Measurements from ENCODE around the gene PA2G4. TPM values are rescaled to one million over a fixed set of nuclear protein-coding genes. Genes with fewer than 3 reads are reported as not detected.
"Not testable (repeated sequence)": the region's sequence is repeated elsewhere in the genome, so short reads cannot be mapped to it uniquely, and the experiment has no call there.

The PA2G4 gene
- polyA plus RNA-seq (ENCODE audit: insufficient read length in 4 of 4) = 100 to 1,000 TPM; 148 to 165 (median 156) TPM

DNA sequence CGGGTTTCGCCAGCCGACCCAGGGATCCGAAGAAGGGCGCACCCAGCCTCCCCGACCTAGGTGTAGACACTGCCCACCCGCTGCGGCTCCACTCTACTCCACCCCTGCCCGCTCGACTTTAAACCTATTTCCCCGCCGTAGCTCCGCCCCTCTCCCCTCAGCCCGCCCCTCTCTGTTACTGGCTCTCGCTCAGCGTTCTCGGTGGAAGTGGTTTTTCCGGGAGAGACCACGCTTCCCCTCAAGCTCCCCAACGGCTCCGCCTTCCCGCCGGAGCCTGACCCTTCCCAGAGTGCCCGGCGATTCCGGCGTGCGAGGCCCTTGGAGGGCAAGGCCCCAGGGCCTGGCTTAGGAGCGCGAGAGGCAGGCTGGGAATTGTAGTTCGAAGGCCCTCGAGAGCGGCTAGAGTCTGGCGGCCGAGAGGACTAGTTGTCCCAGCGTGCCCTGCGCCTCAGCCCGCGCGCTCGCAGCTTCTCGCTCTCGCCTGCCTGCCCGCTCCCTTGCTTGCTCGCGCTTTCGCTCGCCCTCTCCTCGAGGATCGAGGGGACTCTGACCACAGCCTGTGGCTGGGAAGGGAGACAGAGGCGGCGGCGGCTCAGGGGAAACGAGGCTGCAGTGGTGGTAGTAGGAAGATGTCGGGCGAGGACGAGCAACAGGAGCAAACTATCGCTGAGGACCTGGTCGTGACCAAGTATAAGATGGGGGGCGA, at the start of gene PA2G4:
TSS of gene PA2G4 (plus strand) at position 451 of the 706 bp plus-strand sequence. CDS start at position 630, 179 bp downstream.
- DNase-seq (ENCODE audit: low read depth in 4 of 4, low spot score in 2 of 4) = peak; percentile 93 to 99 (median 96)

DNA sequence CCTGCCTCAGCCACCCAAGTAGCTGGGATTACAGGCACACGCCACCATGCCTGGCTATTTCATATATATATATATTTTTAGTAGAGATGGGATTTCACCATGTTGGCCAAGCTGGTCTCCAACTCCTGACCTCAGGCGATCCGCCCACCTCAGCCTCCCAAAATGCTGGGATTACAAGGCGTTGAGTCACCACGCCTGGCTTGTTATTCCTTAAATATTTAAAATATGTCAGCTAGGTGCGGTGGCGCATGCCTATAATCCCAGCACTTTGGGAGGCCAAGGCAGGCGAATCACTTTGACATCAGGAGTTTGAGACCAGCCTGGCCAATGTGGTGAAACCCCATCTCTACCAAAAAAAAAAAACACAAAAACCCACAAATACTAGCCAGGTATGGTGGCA, 44.4 kb upstream of the PA2G4 start:
- not testable (repeated sequence) for DNase-seq (ENCODE audit: low read depth in 4 of 4, low spot score in 2 of 4)

DNA sequence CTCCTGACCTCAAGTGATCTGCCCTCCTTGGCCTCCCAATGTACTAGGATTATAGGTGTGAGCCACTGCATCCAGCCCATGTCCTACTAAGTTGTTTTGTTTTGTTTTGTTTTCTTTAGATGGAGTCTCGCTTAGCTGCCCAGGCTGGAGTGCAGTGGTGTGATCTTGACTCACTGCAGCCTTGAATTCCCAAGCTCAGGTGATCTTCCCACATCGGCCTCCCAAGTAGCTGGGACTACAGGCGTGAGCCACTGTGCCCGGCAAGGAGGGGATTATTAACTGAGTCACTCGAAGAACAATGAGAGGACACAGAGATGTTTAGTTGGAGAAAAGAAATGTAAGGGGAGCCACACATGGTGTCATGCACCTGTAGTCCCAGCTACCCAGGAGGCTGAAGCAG, 42.4 kb upstream of the PA2G4 start:
- DNase-seq (ENCODE audit: low read depth in 4 of 4, low spot score in 2 of 4) = no peak

DNA sequence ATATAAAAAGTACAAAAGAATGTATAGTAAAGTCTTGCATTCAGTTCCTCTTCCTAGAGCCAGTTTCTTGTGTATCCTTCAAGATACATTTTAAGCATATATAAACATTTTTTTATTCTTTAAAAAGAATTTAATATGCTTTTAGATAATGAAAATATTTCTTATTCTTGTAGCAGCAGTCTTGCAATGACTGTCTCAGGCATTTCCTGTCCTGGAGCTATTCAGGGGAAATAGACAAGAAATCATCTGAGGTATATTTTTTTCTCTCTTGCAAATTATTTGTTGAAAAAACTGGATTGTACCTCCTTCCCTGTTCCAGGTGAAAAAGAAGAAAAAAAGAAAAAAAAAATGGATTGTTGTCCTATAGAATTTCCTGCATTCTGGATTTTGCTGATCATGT, 41.4 kb upstream of the PA2G4 start:
- DNase-seq (ENCODE audit: low read depth in 4 of 4, low spot score in 2 of 4) = no peak

DNA sequence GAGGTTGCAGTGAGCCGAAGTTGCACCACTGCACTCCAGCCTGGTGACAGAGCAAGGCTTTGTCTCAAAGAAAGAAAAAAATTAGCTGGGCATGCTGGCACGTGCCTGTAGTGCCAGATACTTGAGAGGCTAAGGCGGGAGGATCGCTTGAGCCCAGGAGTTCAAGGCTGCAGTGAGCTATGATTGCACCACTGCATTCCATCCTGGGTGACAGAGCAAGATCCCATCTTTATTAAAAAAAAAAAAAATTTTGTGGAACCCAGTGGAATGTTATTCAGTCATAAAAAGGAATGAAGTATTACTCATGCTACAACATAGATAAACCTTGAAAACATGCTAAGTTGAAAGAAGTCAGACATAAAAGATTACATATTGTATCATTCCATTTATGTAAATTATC, 32.7 kb upstream of the PA2G4 start:
- DNase-seq (ENCODE audit: low read depth in 4 of 4, low spot score in 2 of 4) = no peak

DNA sequence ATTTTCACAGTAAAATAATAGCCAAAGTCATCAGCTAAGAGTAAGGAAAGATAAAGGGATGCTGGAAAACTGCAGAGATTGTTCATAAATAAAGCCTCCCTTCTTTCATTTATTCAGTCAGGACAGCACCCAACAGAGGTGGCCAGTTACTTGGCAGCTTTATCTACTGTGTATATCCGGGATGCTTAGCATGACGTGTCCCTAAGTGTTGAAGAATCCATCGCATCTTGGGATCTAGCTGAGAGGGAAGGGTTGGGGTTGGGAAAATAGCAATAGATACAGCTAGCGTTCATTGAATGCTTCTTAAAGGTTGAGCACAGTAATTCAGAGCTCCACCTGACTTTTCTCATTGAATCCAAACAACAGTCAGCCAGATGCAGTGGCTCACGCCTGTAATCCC, 30.0 kb upstream of the PA2G4 start:
- DNase-seq (ENCODE audit: low read depth in 4 of 4, low spot score in 2 of 4) = no peak

DNA sequence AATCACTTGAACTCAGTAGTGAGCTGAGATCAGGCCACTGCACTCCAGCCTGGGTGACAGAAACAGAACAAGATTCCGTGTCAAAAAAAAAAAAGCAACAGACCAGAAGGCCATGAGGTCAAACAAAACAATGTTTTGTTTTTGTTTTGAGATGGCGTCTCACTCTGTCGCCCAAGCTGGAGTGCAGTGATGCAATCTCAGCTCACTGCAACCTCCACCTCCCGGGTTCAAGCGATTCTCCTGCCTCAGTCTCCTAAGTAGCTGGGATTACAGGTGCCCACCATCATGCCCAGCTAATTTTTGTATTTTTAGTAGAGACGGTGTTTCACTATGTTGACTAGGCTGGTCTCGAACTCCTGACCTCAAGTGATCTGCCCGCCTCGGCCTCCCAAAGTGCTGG, 26.4 kb upstream of the PA2G4 start:
- not testable (repeated sequence) for DNase-seq (ENCODE audit: low read depth in 4 of 4, low spot score in 2 of 4)

DNA sequence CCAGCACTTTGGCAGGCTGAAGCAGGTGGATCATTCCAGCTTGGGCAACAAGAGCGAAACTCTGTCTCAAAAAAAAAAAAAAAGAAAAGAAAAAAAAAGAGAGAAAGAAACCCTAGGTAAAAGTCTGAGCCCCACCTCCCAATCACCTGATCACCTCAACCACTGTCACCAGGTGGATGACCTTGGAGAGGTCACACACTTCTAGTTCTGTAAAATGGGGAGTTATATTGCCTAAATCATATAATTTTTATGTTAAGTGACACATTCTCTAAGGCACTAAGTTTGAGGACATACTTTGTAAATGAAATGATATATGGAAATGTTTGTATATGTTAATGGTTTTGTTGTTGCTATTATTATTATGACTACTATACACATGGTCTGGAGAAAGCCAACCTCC, 25.9 kb upstream of the PA2G4 start:
- no peak for DNase-seq (ENCODE audit: low read depth in 4 of 4, low spot score in 2 of 4)

DNA sequence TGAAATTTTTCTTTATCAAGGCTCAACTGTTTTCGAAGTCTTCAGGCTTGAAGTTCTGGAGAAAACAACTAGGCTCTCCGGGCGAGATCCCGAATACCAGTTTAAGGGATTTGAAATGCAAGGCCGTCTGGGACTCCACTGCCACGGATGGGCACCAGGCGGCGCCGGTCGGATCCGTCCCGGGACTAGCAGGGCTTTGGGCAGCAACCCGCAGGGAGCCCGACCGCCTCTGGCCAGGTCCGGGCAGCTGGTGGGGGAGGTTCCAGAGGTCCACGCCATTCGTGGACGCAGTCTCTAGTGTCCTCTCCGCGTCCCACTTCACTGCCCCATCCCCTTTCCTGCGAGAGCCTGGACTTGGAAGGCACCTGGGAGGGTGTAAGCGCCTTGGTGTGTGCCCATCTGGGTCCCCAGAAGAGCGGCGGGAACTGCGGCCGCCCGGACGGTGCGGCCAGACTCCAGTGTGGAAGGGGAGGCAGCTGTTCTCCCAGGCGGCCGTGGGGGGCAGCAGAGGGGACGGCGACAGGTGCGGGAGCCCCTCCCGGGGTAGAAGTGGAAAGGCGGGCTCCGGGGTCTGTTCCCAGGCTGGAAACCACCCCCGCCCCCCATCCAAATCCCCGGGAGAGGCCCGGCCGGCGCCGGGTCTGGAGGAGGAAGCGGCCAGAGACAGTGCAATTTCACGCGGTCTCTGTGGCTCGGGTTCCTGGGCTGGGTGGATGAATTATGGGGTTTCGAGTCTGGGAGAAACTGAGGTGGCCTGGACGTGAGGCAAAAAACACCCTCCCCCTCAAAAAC, 25.2 kb upstream of the PA2G4 start:
- peak; percentile 55 to 70 (median 66) for DNase-seq (ENCODE audit: low read depth in 4 of 4, low spot score in 2 of 4)

DNA sequence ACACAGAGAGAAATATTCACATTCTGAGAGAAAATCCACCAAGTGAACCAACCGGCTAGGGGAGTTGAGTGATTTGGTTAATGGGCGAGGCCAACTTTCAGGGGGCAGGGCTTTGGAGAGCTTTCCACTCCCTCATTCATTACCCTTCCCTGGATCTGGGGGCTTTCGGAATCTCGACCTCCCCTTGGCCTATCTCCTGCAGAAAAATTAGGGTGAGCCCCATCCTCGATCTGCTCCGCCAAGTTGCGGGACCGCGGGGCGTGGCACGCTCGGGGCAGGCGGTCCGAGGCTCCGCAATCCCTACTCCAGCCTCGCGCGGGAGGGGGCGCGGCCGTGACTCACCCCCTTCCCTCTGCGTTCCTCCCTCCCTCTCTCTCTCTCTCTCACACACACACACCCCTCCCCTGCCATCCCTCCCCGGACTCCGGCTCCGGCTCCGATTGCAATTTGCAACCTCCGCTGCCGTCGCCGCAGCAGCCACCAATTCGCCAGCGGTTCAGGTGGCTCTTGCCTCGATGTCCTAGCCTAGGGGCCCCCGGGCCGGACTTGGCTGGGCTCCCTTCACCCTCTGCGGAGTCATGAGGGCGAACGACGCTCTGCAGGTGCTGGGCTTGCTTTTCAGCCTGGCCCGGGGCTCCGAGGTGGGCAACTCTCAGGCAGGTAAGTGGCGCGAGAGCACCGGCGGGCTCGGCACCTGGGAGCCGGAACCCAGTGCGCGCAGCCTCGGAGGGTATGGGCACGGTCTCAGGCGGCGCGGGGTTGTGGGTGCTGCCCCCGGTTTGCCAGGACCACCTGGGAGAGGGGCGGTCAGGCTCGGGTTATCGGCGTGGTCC, 24.4 kb upstream of the PA2G4 start, which contains the start of gene ERBB3:
TSS of gene ERBB3 (plus strand) at position 443 of the 833 bp plus-strand sequence. CDS start at position 579, 136 bp downstream.
- DNase-seq (ENCODE audit: low read depth in 4 of 4, low spot score in 2 of 4) = peak; percentile 52 to 73 (median 56)

DNA sequence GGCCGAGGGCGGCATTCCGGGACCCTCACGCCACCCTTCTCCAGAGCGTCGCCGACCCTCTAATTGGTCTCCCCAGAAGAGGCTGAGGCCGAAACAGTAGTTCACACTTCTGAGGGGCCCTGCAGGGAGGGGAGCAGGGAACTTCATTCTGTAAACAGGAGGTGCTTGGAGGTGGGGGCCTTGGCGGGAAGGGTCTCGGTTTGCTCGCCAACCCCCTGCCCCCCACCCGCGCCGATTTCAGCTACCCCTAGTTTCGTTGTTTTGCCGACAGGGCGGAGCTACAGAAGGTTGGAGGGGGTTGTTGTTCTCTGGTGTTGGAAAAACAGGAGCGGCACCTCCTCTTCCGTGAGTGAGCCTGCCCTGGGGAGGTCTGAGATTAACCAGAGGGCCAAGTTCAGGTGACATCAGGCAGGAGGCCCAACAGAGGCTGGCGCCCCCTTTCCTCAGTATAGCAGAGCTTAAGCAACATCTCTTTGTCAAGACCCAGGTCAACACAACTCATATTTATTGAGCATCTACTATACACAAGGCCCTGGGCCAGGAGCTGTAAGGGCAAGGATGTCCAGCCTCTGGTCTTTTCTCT, 23.7 kb upstream of the PA2G4 start:
- no peak for DNase-seq (ENCODE audit: low read depth in 4 of 4, low spot score in 2 of 4)

DNA sequence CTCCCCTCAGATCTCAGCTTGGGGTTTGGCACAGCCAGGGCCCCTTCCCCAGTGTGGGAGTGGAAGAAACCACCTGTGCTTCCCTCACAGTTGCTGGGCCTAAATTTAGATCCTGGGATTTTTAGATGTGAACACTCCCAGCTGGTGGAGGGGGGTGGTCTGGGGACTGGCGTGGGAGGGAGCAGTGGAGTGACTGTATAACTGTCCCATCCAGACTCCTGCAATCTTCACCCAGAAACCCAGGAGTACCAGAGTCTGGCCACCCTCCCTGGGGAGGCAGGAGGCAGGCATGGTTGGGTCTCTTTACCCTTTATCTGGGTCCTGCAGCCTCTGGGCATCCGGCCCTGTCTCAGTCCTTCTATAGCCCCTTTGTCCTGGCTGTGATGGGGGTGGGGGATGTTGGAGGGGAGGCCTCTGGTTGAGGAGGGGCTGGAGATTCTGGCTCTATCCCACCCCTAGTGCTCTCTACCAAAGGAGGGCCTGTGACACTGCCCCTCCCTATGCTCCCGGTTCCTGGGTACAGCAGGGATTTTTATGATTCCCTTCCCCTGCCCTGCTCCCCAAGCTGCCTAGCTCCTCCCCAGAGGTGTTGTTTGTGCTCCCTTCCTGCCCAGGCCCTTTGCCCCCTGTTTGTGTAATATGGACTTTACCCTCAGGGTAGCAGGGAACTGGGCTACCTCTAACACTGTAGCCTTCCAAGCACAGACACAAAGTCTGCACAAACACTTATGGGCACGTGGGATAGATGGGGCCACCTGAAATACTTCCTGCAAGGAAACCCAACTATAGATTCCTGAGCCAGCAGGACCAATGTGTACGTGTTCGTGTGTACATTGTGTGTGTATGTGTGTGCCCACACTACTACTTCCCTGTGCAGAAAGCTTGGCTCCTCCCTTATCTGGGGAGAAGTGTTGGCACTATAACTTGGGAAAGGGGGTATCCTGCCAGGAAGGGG, 22.7 kb upstream of the PA2G4 start:
- no peak for DNase-seq (ENCODE audit: low read depth in 4 of 4, low spot score in 2 of 4)

DNA sequence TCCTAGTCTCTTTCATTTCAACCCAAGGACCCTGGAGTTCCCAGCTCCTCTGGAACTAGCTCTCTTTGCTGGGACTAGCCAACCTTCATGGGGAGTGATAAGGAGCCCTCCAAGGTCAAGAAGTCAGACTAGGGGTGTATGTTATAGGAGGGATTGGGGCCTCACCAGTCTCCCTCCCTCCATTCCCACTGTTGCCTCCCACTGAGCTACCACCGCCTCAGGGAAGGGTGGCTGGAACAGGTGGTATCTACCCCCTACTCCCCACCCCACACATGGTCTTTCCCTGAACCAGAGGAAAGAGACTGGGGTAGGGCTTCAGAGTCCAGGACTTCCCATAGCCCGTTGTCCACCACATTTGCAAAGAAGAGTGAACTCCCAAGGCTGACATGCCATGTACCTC, 22.0 kb upstream of the PA2G4 start:
- DNase-seq (ENCODE audit: low read depth in 4 of 4, low spot score in 2 of 4) = no peak

DNA sequence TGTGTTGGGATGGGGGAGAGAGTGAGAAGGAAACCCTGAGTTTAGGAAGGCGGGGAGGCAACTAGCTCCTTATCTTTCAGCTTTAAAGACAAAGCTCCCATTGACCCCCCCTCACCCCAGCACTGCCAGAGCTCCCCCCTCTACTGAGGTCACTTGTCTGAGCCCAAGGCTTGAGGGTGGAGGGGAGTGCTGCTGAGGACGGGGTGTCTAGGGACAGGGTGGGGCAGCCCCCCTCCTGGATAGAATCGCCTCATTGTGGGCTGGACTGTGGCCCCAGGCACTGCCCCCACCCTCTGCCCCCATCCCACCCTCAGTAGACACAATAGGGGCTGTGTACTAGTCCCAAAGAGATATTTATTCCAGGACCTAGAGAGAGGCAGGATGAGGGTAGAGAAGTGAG, 21.4 kb upstream of the PA2G4 start:
- no peak for DNase-seq (ENCODE audit: low read depth in 4 of 4, low spot score in 2 of 4)

DNA sequence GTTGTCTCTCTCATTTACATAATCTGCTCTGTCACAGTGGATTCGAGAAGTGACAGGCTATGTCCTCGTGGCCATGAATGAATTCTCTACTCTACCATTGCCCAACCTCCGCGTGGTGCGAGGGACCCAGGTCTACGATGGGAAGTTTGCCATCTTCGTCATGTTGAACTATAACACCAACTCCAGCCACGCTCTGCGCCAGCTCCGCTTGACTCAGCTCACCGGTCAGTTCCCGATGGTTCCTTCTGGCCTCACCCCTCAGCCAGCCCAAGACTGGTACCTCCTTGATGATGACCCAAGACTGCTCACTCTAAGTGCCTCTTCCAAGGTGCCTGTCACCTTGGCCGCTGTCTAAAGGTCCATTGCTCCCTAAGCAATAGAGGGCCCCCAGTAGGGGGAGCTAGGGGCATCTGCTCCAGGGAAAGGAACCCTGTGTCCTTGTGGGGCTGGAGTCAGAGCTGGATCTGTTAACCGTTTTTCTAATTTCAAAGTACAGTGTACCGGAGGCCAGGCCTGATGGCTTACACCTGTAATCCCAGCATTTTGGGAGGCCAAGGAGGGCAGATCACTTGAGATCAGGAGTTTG, 19.3 kb upstream of the PA2G4 start:
- DNase-seq (ENCODE audit: low read depth in 4 of 4, low spot score in 2 of 4) = no peak

DNA sequence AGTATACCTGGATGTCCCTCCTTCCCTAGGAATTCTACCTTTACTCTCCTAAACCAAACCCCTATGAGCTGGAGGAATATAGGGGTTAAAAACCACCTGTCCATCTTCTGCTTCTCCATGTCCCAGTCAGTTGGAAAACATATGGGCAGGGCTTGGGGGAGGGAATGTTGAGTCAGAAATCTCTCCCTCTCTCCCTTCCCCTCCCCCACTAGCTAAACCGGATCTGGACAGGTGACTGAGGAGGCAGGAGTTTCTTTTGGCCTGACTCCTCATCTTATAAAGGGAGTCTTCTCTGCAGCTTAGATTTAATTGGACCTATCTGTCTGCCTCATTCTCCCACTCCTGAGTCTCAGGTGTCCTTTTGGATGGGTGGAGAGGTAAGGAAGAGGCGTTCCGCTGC, 18.3 kb upstream of the PA2G4 start:
- DNase-seq (ENCODE audit: low read depth in 4 of 4, low spot score in 2 of 4) = no peak

DNA sequence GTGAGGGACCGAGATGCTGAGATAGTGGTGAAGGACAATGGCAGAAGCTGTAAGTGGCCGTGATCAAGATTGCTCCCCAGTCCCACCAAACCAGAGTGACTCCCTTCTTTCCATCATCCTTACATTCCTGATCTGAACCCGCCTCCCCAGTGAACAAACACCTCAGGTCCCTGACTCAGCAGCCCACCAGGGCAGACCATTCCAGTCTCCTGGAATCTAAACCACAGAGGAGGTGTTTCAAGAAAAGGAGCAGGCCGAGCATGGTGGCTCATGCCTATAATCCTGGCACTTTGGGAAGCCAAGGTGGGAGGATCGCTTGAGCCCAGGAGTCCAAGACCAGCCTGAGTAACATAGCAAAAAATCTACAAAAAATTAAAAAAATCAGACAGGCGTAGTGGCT, 17.8 kb upstream of the PA2G4 start:
- no peak for DNase-seq (ENCODE audit: low read depth in 4 of 4, low spot score in 2 of 4)

DNA sequence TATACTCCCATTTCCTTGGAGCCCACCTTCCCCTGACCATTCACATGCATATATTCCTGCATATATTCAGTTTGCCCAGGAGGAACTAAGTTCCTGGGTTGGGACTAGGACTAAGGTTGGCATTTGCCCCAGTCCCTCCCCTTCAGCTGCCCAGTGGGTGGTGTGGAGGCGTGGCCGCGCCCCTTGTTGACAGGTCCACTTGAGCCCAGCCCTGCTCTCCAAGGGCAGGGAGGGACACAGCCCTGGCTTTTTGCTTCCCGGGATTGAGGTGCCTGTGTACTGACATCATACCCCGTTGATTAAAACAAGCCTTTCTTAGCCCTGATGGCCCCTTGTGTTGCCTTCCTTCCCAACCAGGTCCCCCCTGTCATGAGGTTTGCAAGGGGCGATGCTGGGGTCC, 17.1 kb upstream of the PA2G4 start:
- no peak for DNase-seq (ENCODE audit: low read depth in 4 of 4, low spot score in 2 of 4)

DNA sequence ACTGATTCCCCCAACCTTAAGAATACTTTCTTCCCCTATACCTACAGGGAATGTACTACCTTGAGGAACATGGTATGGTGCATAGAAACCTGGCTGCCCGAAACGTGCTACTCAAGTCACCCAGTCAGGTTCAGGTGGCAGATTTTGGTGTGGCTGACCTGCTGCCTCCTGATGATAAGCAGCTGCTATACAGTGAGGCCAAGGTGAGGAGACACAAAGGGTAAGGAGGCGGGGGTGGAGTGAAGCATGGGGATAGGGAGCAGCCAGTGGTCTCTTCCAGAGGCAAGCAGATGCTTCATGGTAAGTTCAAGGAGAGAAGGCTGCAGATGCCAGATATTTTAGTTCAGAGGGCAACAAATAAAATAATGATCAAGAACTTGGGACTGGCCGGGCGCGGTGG, 6.6 kb upstream of the PA2G4 start:
- no peak for DNase-seq (ENCODE audit: low read depth in 4 of 4, low spot score in 2 of 4)

Measured in left renal cortex interstitium (tissue), 4 donors.